Left colon (tissue), 2 donors: ENCODE results near the gene MINK1. TPM values are rescaled to one million over a fixed set of nuclear protein-coding genes. Genes with fewer than 3 reads are reported as not detected.
A peak's percentile ranks its signal among the peaks of the same experiment; 100 is the strongest.

Experiments used
- ATAC-seq: fragments of 200-7000 bp; cut with Tn5 transposase; one replicate; pipeline ENCODE4 v1.9.1; 2020; ENCODE audit warnings: mild to moderate bottlenecking, moderate library complexity
- DNase-seq, 2 donors: peaks; one replicate each; pipeline ENCODE4 v3.0.0-alpha.2; 2020
- intact Hi-C, 2 donors: fragments of 100-400 bp; cut with DNase I in 1 of 2; cut with micrococcal nuclease in 1 of 2; formaldehyde crosslinking; loops; one replicate each; pipeline versions ENCODE4 v1.11.2 to v1.14.0; 2022; cut with DNase I, micrococcal nuclease
- total RNA-seq, 2 donors: library from RNA; stranded (reverse); fragmentation: NEBNext Ultra II Directional; extraction: Animal tissue kit (Norgen Biotek cat#: 25700); gene quantifications; one replicate each; pipeline ENCODE4 v1.2.1, GENCODE V29; 2021
- donor health status: DM: no; HTN: no; CAD: no.
- donor health status: DM: yes; HTN: yes; CAD: no.

MINK1 gene
- total RNA-seq, 2 donors from 2014 or later = 193 to 205 TPM

DNA sequence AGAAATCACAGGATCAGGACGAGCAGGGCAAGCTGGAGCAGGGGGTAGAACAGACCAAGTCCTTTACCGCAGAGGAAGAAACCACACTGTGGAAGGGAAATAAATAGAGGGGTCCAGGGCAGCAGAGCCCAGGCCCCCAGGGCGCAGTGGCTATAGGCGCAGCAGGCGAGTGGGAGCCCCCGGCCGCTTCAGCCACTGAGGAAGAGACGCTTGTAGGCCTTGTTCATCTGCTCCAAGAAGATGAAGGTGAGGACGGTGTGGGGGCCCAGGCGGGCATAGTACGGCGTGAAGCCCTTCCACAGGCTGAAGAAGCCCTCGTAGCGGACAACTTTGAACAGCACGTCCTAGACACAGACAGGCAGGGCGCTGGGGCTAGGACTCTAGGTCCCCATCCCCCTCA lies 104.4 kb downstream of the MINK1 start:
- DNase-seq (no peak), ATAC-seq (no peak)
- intact Hi-C loops = no loop called here

- ATAC-seq (no peak), DNase-seq (no peak)
- intact Hi-C loops = no loop called here
Measured at GRCh38 chr17:4938069-4938491, 104.9 kb downstream of the MINK1 start.

DNA sequence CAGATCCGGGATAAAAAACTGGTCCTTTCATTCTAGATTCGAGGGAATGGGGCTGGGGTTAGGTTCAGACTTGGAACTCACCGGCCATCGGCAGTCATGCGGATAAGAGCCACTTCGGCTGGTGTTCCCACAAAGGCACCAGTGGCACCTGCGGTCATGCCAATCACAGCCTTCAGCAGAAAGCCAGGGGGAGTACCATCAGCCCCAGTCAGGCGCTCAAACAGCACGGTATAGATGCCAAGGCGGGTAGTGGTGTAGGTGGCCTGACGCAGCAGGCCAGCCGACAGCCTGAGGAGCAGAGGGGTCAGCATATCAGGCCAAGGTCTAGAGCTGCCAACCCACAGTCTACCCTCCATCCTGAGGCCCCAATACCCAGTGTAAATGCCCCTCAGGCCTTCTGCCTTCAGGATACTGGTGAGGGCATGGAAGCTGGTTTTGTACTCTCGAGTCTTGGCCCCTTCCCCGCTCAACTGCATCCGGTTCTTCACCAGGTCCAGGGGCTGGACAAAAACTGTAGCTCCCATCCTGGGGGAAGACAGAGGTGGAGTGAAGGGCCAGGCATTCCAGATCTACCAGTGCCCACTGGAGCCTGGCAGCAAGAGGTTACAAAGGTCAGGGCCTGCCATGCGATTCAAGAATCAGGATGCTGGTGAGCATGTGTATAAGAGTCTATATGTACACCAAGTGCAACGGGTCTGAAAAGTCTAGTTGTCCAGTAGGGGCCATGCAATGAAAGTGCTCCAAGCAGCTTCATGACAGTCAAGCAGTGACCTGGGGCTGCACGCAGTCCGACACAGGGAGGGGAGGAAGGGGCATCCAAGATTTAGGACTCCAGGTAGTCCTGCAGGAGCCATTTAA lies 105.8 kb downstream of the MINK1 start:
- ATAC-seq (peak; percentile 6), DNase-seq (no peak)
- intact Hi-C loops = no loop called here

DNA sequence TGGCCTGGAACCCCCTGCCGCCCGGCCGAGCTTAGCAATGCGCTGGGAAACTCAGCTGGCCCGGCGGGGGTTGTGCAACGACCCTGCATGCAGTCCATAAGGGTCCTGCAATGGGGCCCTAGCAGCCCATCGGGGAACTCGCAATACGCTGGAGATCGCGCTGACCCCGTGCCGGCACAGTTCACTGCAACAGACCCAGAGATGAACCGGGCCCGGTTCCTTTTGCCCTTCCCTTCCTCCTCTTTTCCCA lies 106.3 kb downstream of the MINK1 start:
- ATAC-seq (peak; percentile 2), DNase-seq (peak in 1 of 2 donors; percentile 60)
- intact Hi-C loops = no loop called here

DNA sequence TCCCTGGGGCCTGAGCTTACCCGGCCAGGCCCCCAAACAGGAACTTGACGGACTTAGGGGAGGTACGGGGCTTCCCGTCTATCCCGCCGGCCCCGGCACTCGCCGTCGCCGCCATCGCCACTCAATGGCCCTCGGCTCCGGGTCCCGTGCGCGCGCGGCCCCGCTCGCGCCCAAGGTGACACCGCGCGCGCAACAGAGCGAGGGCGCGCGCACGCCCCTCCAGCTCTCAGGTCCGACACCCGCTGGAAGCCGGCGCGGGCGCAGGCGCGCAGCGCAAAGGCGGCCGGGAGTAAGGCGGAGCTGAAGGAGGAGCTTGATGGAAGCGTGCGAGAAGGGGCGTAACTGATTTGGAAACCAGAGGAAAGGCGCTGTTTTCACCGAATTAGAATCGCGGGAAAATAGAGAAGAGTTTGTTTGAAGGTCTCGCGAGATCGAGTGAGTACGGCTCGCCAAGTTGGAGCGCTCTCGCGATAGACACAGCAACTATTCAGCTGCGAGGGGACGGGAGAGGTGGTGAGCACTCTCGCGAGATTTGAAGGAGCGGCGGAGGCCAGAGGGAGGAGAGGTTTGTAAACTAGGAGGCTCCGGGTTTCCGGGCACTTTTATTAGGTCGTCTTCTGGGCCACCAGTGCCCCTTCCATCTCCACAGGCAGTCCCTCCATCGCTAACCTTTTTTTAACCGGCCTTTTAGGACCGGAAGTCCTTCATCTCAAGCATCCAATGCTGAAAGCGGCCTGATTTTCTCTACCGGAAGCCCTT lies 106.8 kb downstream of the MINK1 start, which contains the start of the genes RNF167 and SLC25A11:
TSS of gene RNF167 (plus strand) at position 473 of the 759 bp plus-strand sequence. CDS start 642 bp downstream, outside the sequence.
TSS of gene SLC25A11 (minus strand) at position 251 of the 759 bp plus-strand sequence. CDS start at position 115, 136 bp downstream.
- ATAC-seq = peak; percentile 85
- intact Hi-C loops = no loop called here
- peak; percentile 94 to 97 for DNase-seq

DNA sequence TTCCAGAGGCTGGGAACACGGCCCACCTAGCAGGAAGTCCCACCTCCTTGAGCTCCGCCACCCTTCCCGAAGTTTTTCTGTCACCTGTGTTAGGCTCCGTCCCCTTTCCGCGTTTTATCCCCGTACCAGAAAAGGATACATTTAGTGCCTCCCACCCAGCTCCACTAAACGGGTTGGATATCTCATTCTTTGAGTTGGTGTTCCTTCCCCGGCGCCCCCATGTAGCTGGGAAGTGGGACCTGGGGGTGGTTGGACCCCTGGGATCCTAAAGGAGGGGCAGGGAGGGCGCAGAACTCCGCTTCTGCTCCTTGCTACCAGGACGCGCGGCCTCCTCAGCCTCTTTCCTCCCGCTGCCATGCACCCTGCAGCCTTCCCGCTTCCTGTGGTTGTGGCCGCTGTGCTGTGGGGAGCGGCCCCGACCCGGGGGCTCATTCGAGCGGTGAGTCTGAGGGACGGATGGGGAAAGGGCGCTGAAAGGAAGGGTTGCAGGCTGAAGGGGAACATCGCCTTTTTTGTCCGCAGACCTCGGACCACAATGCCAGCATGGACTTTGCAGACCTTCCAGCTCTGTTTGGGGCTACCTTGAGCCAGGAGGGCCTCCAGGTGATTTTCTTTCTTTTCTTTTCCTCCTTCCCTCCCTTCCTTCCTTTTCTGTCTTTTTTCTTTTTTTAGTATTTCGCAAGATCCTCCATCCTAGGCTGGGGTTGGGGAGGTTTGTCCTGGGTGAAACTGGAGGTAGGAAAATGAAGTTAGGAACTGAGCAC lies 107.6 kb downstream of the MINK1 start:
- ATAC-seq (peak; percentile 66), DNase-seq (peak; percentile 58 to 89)
- intact Hi-C loops = no loop called here

GRCh38 chr17:4941319-4941610 lies 108.1 kb downstream of the MINK1 start:
- DNase-seq = no peak
- intact Hi-C loops = no loop called here
- no peak for ATAC-seq

- intact Hi-C loops = no loop called here
- DNase-seq (no peak), ATAC-seq (no peak)
Measured at GRCh38 chr17:4942760-4943508, 109.8 kb downstream of the MINK1 start.

DNA sequence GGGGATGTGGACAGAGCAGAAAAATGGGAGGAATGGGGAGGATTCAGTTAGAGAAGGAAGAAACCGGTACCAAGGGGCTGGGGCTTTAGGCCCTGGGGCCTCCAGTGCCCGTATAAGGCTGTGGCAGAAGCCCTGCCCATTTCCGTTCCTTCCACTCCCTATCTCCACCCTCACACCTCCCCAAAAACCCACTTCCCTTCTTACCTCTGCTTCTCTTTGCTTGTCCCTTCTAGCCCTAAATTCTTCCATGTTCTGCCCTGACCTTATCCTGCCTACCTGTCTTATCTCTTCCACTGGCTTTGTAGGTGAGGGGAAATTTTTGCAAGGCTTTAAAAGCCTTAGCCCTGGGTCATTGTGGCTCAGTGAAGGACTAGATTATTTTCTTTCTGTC lies 111.0 kb downstream of the MINK1 start:
- DNase-seq (no peak), ATAC-seq (no peak)
- intact Hi-C loops = no loop called here

DNA sequence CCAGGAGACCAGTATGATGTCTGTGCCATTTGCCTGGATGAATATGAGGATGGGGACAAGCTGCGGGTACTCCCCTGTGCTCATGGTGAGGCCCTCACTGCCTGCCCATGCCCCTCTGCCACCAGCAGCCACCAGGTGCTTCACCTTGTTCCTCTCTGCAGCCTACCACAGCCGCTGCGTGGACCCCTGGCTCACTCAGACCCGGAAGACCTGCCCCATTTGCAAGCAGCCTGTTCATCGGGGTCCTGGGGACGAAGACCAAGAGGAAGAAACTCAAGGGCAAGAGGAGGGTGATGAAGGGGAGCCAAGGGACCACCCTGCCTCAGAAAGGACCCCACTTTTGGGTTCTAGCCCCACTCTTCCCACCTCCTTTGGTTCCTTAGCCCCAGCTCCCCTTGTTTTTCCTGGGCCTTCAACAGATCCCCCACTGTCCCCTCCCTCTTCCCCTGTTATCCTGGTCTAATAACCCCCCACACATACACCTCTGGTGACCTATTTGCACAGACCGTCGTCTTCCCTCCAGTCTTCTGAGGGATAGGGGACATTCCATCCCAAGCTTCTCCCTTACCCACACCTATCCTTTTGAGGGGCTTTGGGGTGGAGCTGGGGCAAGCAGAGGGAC lies 111.5 kb downstream of the MINK1 start:
- no peak for DNase-seq
- ATAC-seq = no peak
- intact Hi-C loops = no loop called here

DNA sequence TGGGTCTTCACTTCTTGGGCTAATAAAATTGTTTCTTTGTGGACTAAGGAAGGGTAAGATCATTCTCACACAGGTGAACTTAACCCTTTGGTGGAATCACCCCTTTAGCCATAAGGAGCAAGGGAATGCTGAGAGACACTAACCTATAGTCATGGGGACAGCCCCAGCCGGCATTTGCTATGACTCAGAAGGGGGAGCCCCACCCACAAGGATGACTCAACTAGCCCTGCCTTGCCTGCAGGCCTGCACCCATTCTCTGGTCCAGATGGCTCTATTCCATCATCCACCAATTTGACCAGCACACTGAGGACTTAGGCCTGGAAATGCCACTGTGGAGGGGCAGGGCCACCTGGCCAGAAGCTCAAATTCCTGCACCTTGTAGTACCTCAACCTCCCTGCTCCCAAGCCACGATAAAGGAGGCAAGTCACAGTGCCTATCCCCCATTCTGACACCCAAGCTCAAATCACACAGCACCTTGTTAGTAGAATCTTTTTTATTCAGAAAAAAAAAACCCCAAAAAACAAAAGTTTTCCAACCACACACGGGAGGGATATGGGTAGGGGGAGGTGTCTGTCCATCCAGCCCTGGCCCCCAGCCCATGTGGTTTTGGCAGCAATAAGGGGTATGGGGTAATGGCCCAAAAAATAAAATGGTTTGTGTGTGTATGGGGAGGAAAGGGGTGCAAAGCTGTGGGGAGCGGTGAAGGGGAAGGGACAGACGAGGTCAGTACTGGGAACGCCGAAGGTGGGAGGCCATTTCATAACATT lies 112.2 kb downstream of the MINK1 start:
- intact Hi-C loops = no loop called here
- DNase-seq = peak; percentile 78 to 88
- ATAC-seq = peak; percentile 23

- DNase-seq = no peak
- intact Hi-C loops = no loop called here
- no peak for ATAC-seq
Measured at GRCh38 chr17:4945944-4946280, 112.8 kb downstream of the MINK1 start.

- intact Hi-C loops = no loop called here
- DNase-seq (no peak), ATAC-seq (no peak)
Measured at GRCh38 chr17:4946312-4946976, 113.3 kb downstream of the MINK1 start.

- ATAC-seq (no peak), DNase-seq (peak in 1 of 2 donors; percentile 39)
- intact Hi-C loops = no loop called here
Measured at GRCh38 chr17:4947010-4947410, 113.9 kb downstream of the MINK1 start.
